HFFc6 (cell line): ENCODE measurements around the gene SEC22A. TPM values are rescaled to one million over a fixed set of nuclear protein-coding genes. Genes with fewer than 3 reads are reported as not detected.

Experiments
- microRNA-seq: library from miRNA; unstranded; fragments of <30 nt; microRNA quantifications from one replicate; pipeline ENCODE4, GENCODE V29; 2019
- total RNA-seq, 6 experiments: library from RNA; stranded (reverse); fragmentation: NEBNext Ultra II Directional; extraction: Animal tissue kit (Norgen Biotek cat#: 25700); gene quantifications; 2 replicates in 1 of 6; 3 replicates in 5 of 6; pipeline ENCODE4 v1.2.3, GENCODE V29; 2021

SEC22A gene
- total RNA-seq, 6 experiments from 2014 or later, result 13.7 to 20.8 (median 18.0) TPM

Small RNAs within 50 kb of the gene (microRNA-seq; reads per million reads assigned to microRNA genes)
- not detected for gene MIR7110

Other genes with a start within 250 kb of the SEC22A start
- not detected for gene SEMA5B, start 174.2 kb upstream of the SEC22A start, total RNA-seq
- 10 to 100 TPM; 30.7 to 49.0 (median 38.1) TPM for gene PDIA5, start 134.9 kb upstream of the SEC22A start, total RNA-seq
- gene ADCY5, start 247.1 kb downstream of the SEC22A start, total RNA-seq, result under 1 TPM; 0.09 to 0.95 (median 0.19) TPM